K562 (cell line): ENCODE measurements around the gene LYAR. TPM values are rescaled to one million over a fixed set of nuclear protein-coding genes. Genes with fewer than 3 reads are reported as not detected.
"Not testable (repeated sequence)": the region's sequence is repeated elsewhere in the genome, so short reads cannot be mapped to it uniquely, and the experiment has no call there.

Source experiments
- ATAC-seq: fragments of 200-7000 bp; cut with Tn5 transposase; 3 replicates; pipeline ENCODE4 v1.9.1; 2020; ENCODE audit warnings: moderate library complexity
- BruUV-seq: library from RNA; stranded (reverse); fragments of 400-500 nt; replicated peaks from 2 replicates; lab custom pipeline; 2021; lab: Mats Ljungman, UMichigan
- CTCF ChIA-PET: fragments of 300-600 bp; formaldehyde crosslinking; extraction: SDS; loops from one replicate; lab custom pipeline; 2021; ENCODE audit warnings: low intra/inter-chr PET ratio; lab: Yijun Ruan, JAX
- POLR2A ChIA-PET: fragments of 300-600, 350-650 bp; sonication (Branson Sonifier 250); formaldehyde crosslinking; extraction: SDS; loops from one replicate; lab custom pipeline; 2021; ENCODE audit warnings: antibody characterized with exemption, inconsistent platforms; lab: Yijun Ruan, JAX
- DNase-seq, 4 experiments: peaks; one replicate each; pipeline versions ENCODE4 v3.0.0 to v3.0.0-alpha.2; 2011 to 2018; ENCODE audit warnings: low spot score in 3 of 4, mixed read lengths in 3 of 4; ENCODE audit errors: extremely low read depth in 1 of 4
- FAIRE-seq: peaks from 2 replicates; lab custom pipeline; 2011; peaks lifted over from hg19 to GRCh38; lab: Jason Lieb, UNC
- H2AFZ ChIP-seq: 2 replicates; pipeline ENCODE4 v1.6.0; 2011; ENCODE audit warnings: low read depth, low read length, control low read depth, inconsistent platforms
- H3K27ac ChIP-seq: fragments of 200-600 bp; 3 replicates; pipeline ENCODE4 v1.8.0; 2011; ENCODE audit warnings: low read depth, mild to moderate bottlenecking, control low read depth, inconsistent platforms, low read length, moderate library complexity, mixed read lengths; ENCODE audit errors: extremely low read depth
- H3K27me3 ChIP-seq, 2 experiments: fragments of 300-600 bp in 1 of 2; 2 replicates in 1 of 2; 3 replicates in 1 of 2; pipeline versions ENCODE4 v1.6.0 to v1.8.0; 2011; ENCODE audit warnings: inconsistent platforms in 2 of 2, low read length in 2 of 2, mild to moderate bottlenecking in 1 of 2, mixed read lengths in 1 of 2, moderate library complexity in 1 of 2; ENCODE audit not compliant: control insufficient read depth in 2 of 2, insufficient read depth in 2 of 2
- H3K36me3 ChIP-seq: fragments of 300-600 bp; 3 replicates; pipeline ENCODE4 v1.8.0; 2011; ENCODE audit warnings: mild to moderate bottlenecking, low read length, inconsistent platforms; ENCODE audit not compliant: control insufficient read depth, insufficient read depth
- H3K4me1 ChIP-seq, 2 experiments: fragments of 200-600 bp in 1 of 2; replicated peaks in 1 of 2; 2 replicates in 1 of 2; 3 replicates in 1 of 2; pipeline versions ENCODE4 v1.5.1 to v1.8.0; 2011; ENCODE audit warnings: inconsistent platforms in 2 of 2, low read length in 2 of 2, mild to moderate bottlenecking in 1 of 2, mixed read lengths in 1 of 2, moderate library complexity in 1 of 2; ENCODE audit not compliant: control insufficient read depth in 2 of 2, insufficient read depth in 2 of 2
- H3K4me2 ChIP-seq: 2 replicates; pipeline ENCODE4 v1.6.1; 2011; ENCODE audit warnings: low read length, control low read depth, inconsistent platforms, mixed read lengths; ENCODE audit not compliant: insufficient read depth
- H3K4me3 ChIP-seq: fragments of 200-600 bp; sonication (generic), shearing (Covaris generic); 2 replicates; pipeline ENCODE4 v1.5.1; 2016; ENCODE audit warnings: control low read depth, inconsistent platforms
- H3K79me2 ChIP-seq: fragments of 200-600 bp; 3 replicates; pipeline ENCODE4 v1.8.0; 2011; ENCODE audit warnings: low read length, inconsistent platforms; ENCODE audit not compliant: control insufficient read depth, insufficient read depth
- H3K9ac ChIP-seq, 2 experiments: 2 replicates each; pipeline versions ENCODE4 v1.6.0 to v1.6.1; 2011; ENCODE audit warnings: low read depth in 2 of 2, low read length in 2 of 2, control low read depth in 1 of 2, inconsistent platforms in 1 of 2, mild to moderate bottlenecking in 1 of 2, mixed read lengths in 1 of 2; ENCODE audit not compliant: insufficient read depth in 1 of 2
- H3K9me1 ChIP-seq: one replicate; pipeline ENCODE4 v1.6.0; 2011; ENCODE audit warnings: inconsistent platforms, mild to moderate bottlenecking, low read length, moderate library complexity; ENCODE audit not compliant: control insufficient read depth, insufficient read depth
- H3K9me3 ChIP-seq: replicated peaks from 2 replicates; pipeline ENCODE4 v1.5.1; 2011; ENCODE audit warnings: low read depth, low read length, inconsistent platforms; ENCODE audit not compliant: control insufficient read depth, insufficient read depth
- H4K20me1 ChIP-seq: replicated peaks from 2 replicates; pipeline ENCODE4 v1.6.1; 2011; ENCODE audit warnings: low read length, inconsistent platforms, mixed read lengths; ENCODE audit not compliant: control insufficient read depth, insufficient read depth
- BCOR ChIP-seq: fragments of 450-650 bp; IDR thresholded peaks from 2 replicates; pipeline ENCODE4 v1.6.1; 2016
- GTF2E2 ChIP-seq: fragments of 200-800 bp; sonication (Bioruptor generic); IDR thresholded peaks from 2 replicates; pipeline ENCODE4 v1.6.1; 2016; ENCODE audit warnings: missing genetic modification characterization, missing compliant biosample characterization
- ZNF146 ChIP-seq: IDR thresholded peaks from one replicate; pipeline ENCODE4 v1.6.1; 2018; ENCODE audit warnings: missing compliant biosample characterization; ENCODE audit not compliant: unreplicated experiment
- ZNF318 ChIP-seq, 2 experiments: fragments of 450-650 bp; IDR thresholded peaks; 2 replicates each; pipeline ENCODE4 v1.6.1; 2016; ENCODE audit warnings: mild to moderate bottlenecking in 2 of 2, borderline replicate concordance in 1 of 2, low read depth in 1 of 2, moderate library complexity in 1 of 2
- WGBS: fragments of 100-300 bp; shearing (Covaris generic); methylation state at CpG from one replicate; pipeline ENCODE4 v1.1.6; 2016; ENCODE audit warnings: low coverage, mixed read lengths; ENCODE audit not compliant: insufficient coverage; ENCODE audit errors: missing lambda C conversion rate; 5-methylcytosine and 5-hydroxymethylcytosine counted together
- in situ Hi-C: fragments of 300-500 bp; cut with MboI; formaldehyde crosslinking; loops from 4 replicates; pipeline ENCODE4 v1.15.0; 2018; ENCODE audit warnings: inconsistent platforms, mixed read lengths
- intact Hi-C: fragments of 100-400 bp; cut with micrococcal nuclease; formaldehyde crosslinking; loops from 2 replicates; pipeline ENCODE4 v1.14.2; 2022
- polyA plus RNA-seq, 8 experiments: library from polyadenylated mRNA; depleted of rRNA in 4 of 8; stranded (reverse) in 5 of 8; unstranded in 3 of 8; fragments of >200 nt; fragmentation: Nextera tagmentation in 2 of 8; fragmentation: Illumina TruSeq in 1 of 8; extraction: Ambion mirVana in 2 of 8; extraction: Trizol in 1 of 8; gene quantifications; 2 replicates each; pipeline versions ENCODE4 v1.2.1 to v1.2.3, GENCODE V29; 2011 to 2014; ENCODE audit warnings: inconsistent platforms in 1 of 8, missing spikeins in 1 of 8
- total RNA-seq, 7 experiments: library from RNA; depleted of rRNA in 6 of 7; stranded (reverse); fragments of >200 nt in 6 of 7; fragmentation: Illumina TruSeq in 2 of 7; extraction: Trizol in 2 of 7; gene quantifications; 2 replicates each; pipeline versions ENCODE4 v1.2.1 to v1.2.3, GENCODE V29; 2011 to 2021; ENCODE audit warnings: low replicate concordance in 1 of 7

LYAR gene
- total and polyA plus RNA-seq, 9 of the 15 experiments (the other 6 are each of a cell fraction or from before 2014, with no cell fraction given), result 28.3 to 172 (median 127) TPM

GRCh38 chr4:4257705-4258104 is 32.2 kb downstream of the LYAR start:
- H3K27ac ChIP-seq, H3K4me2 ChIP-seq, H3K9me3 ChIP-seq, H3K4me1 ChIP-seq, H3K4me3 ChIP-seq, H4K20me1 ChIP-seq, H3K79me2 ChIP-seq, POLR2A ChIA-PET, ATAC-seq, CTCF ChIA-PET, BruUV-seq, H3K36me3 ChIP-seq, H3K9me1 ChIP-seq, FAIRE-seq, H2AFZ ChIP-seq, H3K9ac ChIP-seq, in situ Hi-C loops, DNase-seq: not testable (repeated sequence)
- intact Hi-C loops, result loop anchor here (10.0 kb wide), 1 partner anchor 177 kb away; no protein-coding TSS in a partner anchor
- WGBS, result 0% methylated on average over 3 of the region's 3 CpGs
- peaks cover 22 to 33% of the 10 kb centered on the region in 2 experiments for H3K27me3 ChIP-seq
- TF ChIP-seq BCOR (peak; percentile 53; the same call in 1 of the 2 replicates), ZNF146 (CRISPR knock-in tag) (peak; percentile 80)

- intact Hi-C loops, result loop anchor here (10.0 kb wide), 1 partner anchor 178 kb away; no protein-coding TSS in a partner anchor
- H3K9ac ChIP-seq, result no peak overlapping the region
- WGBS, result 38% methylated on average over 10 of the region's 10 CpGs
- H3K4me3 ChIP-seq, result no peak overlapping the region
- no peaks in the 10 kb centered on the region for H3K9me1 ChIP-seq
- H3K9me3 ChIP-seq, result no peaks in the 10 kb centered on the region
- no peaks in the 10 kb centered on the region for H3K36me3 ChIP-seq
- peaks cover 22 to 33% of the 10 kb centered on the region in 2 experiments for H3K27me3 ChIP-seq
- BruUV-seq, result no TSS peak
- H2AFZ ChIP-seq, result no peak overlapping the region
- ChIA-PET POLR2A (interaction anchor here (0.9 kb wide), 1 partner anchor 10 kb away, joined by 3 read pairs; no protein-coding TSS in a partner anchor), CTCF (no interaction called here)
- no peaks in the 10 kb centered on the region; a peak in 1 of 5 replicates for H3K4me1 ChIP-seq
- in situ Hi-C loops, result no loop called here
- DNase-seq (no peak), ATAC-seq (peak; percentile 52), FAIRE-seq (no peak)
- H3K79me2 ChIP-seq, result no peaks in the 10 kb centered on the region
- no peak overlapping the region for H3K27ac ChIP-seq
- H4K20me1 ChIP-seq, result no peaks in the 10 kb centered on the region
- H3K4me2 ChIP-seq, result no peak overlapping the region
- TF ChIP-seq ZNF318 (IDR thresholded peaks at IDR 0.05; ENCODE audit: borderline replicate concordance in 1 of 2, low read depth in 1 of 2) (no peak), GTF2E2 (tag) (no peak)
Observed at GRCh38 chr4:4256799-4257198, 33.2 kb downstream of the LYAR start.
